ENCODE data around the gene CCRL2. TPM values are rescaled to one million over a fixed set of nuclear protein-coding genes. Genes with fewer than 3 reads are reported as not detected.

The CCRL2 gene
- total RNA-seq, 1 donor from 2014 or later: 28.5 TPM

DNA sequence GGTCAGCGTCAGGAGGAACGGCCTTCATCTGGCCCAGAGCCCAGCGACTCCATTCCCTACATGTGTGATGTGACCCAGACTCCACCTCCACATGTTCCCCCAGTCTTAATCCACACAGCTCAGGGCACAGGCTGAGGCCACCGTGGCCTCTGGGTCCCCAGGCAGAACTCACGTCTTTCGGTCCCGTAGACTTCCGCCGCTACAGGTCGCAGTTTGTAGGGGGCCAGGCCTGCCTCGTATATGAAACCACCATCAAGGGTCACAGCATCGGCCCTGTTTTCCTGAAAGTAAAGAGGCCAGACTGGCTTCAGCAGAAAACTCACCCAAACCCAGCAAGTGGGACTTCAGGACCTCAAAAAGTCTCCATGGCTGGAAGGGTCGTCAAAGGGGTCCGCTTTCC, 49.1 kb downstream of the CCRL2 start:
- intact Hi-C loops (cut with DNase I): no loop called here
- Histone ChIP-seq H3K4me3 (no peak overlapping the region), H3K27me3 (no peaks in the 10 kb centered on the region), H3K9me3 (no peaks in the 10 kb centered on the region), H3K36me3 (no peaks in the 10 kb centered on the region), H3K27ac (no peak overlapping the region), H3K4me1 (no peaks in the 10 kb centered on the region)
- ATAC-seq: no peak
- TF ChIP-seq, protein P1, sequence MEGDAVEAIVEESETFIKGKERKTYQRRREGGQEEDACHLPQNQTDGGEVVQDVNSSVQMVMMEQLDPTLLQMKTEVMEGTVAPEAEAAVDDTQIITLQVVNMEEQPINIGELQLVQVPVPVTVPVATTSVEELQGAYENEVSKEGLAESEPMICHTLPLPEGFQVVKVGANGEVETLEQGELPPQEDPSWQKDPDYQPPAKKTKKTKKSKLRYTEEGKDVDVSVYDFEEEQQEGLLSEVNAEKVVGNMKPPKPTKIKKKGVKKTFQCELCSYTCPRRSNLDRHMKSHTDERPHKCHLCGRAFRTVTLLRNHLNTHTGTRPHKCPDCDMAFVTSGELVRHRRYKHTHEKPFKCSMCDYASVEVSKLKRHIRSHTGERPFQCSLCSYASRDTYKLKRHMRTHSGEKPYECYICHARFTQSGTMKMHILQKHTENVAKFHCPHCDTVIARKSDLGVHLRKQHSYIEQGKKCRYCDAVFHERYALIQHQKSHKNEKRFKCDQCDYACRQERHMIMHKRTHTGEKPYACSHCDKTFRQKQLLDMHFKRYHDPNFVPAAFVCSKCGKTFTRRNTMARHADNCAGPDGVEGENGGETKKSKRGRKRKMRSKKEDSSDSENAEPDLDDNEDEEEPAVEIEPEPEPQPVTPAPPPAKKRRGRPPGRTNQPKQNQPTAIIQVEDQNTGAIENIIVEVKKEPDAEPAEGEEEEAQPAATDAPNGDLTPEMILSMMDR (IDR thresholded peaks at IDR 0.05): no peak
- DNase-seq: no peak

Other genes with a start within 250 kb of the CCRL2 start
- gene CCR1, start 198.9 kb upstream of the CCRL2 start, total RNA-seq: 40.9 TPM
- 0.43 TPM for gene CCR3, start 164.8 kb upstream of the CCRL2 start, total RNA-seq
- 17.8 TPM for gene CCR2, start 53.1 kb upstream of the CCRL2 start, total RNA-seq
- 8.7 TPM for gene CCR5, start 36.3 kb upstream of the CCRL2 start, total RNA-seq
- gene LTF, start 57.6 kb downstream of the CCRL2 start, total RNA-seq: 14.3 TPM
- not detected for gene RTP3, start 90.7 kb downstream of the CCRL2 start, total RNA-seq
- 2.9 TPM for gene LRRC2, start 159.0 kb downstream of the CCRL2 start, total RNA-seq
- gene FAM240A, start 205.3 kb downstream of the CCRL2 start, total RNA-seq: not detected

Data from upper lobe of right lung (tissue), 1 donor.